Tibial nerve (tissue), 4 donors: ENCODE data around the gene IPO4.

Source experiments
- EP300 ChIP-seq, 2 donors: sonication (generic); formaldehyde crosslinking; IDR thresholded peaks; one replicate each; pipeline ENCODE4 v1.6.1; 2017; ENCODE audit warnings: antibody characterized with exemption in 2 of 2, mild to moderate bottlenecking in 1 of 2
- POLR2A ChIP-seq, 2 donors: fragments of 450-650 bp; IDR thresholded peaks; one replicate each; pipeline ENCODE4 v1.6.1; 2017; ENCODE audit warnings: antibody characterized with exemption in 2 of 2, mild to moderate bottlenecking in 2 of 2, moderate library complexity in 2 of 2
- TF ChIP-seq, protein P1 (sequence below), 5 experiments: fragments of 200-600 bp in 3 of 5; fragments of 450-650 bp in 2 of 5; sonication (generic) in 3 of 5; IDR thresholded peaks; one replicate each; pipeline ENCODE4 v1.5.1; 2016 to 2019; ENCODE audit warnings: antibody characterized with exemption in 5 of 5, mild to moderate bottlenecking in 3 of 5, moderate library complexity in 2 of 5

DNA sequence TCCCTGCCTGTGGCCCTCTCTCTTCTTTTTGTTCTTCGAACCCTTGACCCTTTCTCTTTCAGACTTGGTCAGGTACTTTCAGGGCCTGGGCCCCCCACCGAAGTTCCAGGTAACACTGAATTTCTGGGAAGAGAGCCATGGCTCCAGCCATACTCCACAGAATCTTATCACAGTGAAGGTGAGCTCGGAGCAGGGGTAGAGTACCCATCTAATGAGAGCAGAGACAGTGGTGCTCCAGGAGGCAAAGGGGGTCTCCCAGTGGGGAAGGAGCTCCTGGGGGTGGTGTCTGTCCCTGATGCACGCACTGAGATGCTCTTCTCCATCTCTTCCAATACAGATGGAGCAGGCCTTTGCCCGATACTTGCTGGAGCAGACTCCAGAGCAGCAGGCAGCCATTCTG, 22.8 kb downstream of the IPO4 start:
- TF ChIP-seq, protein P1, sequence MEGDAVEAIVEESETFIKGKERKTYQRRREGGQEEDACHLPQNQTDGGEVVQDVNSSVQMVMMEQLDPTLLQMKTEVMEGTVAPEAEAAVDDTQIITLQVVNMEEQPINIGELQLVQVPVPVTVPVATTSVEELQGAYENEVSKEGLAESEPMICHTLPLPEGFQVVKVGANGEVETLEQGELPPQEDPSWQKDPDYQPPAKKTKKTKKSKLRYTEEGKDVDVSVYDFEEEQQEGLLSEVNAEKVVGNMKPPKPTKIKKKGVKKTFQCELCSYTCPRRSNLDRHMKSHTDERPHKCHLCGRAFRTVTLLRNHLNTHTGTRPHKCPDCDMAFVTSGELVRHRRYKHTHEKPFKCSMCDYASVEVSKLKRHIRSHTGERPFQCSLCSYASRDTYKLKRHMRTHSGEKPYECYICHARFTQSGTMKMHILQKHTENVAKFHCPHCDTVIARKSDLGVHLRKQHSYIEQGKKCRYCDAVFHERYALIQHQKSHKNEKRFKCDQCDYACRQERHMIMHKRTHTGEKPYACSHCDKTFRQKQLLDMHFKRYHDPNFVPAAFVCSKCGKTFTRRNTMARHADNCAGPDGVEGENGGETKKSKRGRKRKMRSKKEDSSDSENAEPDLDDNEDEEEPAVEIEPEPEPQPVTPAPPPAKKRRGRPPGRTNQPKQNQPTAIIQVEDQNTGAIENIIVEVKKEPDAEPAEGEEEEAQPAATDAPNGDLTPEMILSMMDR (IDR thresholded peaks at IDR 0.05) = no peak
- TF ChIP-seq POLR2A (IDR thresholded peaks at IDR 0.05) = no peak
- TF ChIP-seq EP300 (IDR thresholded peaks at IDR 0.05) = no peak
